Stimulated activated CD8-positive, alpha-beta memory T cell treated with anti-CD3 and anti-CD28 coated beads, Interleukin-12 subunit alpha, Interleukin-12 subunit beta, amount 100 ng/mL, for 1 hour (primary cell): ENCODE measurements around the gene FBXO30.

Experiments used
- DNase-seq: peaks from one replicate; pipeline ENCODE4 v3.0.0-alpha.2; 2020; ENCODE audit warnings: low read depth

Gene FBXO30, protein sequence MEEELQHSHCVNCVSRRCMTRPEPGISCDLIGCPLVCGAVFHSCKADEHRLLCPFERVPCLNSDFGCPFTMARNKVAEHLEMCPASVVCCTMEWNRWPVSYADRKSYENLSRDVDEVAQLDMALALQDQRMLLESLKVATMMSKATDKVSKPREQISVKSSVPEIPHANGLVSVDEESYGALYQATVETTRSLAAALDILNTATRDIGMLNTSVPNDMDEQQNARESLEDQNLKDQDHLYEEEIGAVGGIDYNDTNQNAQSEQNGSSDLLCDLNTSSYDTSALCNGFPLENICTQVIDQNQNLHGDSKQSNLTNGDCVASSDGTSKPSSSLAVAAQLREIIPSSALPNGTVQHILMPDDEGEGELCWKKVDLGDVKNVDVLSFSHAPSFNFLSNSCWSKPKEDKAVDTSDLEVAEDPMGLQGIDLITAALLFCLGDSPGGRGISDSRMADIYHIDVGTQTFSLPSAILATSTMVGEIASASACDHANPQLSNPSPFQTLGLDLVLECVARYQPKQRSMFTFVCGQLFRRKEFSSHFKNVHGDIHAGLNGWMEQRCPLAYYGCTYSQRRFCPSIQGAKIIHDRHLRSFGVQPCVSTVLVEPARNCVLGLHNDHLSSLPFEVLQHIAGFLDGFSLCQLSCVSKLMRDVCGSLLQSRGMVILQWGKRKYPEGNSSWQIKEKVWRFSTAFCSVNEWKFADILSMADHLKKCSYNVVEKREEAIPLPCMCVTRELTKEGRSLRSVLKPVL

DNA sequence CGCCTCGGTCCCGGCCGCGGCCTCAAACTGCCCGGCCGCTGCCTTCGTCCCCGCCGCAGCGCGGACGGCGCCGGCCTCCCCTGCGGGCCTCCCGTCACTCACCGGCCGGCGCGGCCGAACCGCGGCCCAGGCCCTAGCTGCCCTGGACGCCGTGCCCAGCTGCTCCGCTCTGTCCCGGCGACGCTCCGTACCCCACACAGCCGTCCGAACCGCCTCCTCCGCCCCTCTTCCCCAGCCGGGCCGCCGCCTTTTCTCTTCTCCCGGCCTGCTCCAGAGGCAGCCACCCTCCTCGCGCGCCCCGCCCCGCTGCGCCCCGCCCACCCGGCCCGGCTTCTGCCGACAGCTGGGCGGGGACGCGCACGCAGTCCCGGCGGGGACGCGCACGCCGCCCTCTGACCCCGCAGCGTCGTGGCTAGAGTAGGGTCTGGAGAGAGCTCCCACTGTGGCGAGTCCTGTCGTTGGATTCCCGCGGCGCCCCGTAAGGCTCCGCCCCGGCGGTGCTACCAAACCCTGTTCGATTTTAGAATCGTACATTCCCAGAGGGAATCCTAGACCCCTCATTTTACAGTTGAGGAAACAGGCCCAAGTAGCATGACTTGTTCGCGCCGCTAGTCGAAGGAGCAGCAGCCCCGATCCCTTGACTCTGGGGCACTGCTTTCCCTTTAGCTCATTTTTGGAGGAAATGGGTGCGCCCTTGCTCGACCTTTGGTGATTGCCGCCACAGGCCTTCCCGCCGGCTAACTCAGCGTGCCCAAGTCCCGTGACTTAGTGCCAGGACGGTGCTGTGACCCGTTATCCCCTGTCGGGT is at the start of gene FBXO30:
TSS of gene FBXO30 (minus strand) at position 295 of the 808 bp plus-strand sequence. CDS start 8,390 bp downstream, outside the sequence.
- DNase-seq: peak; percentile 73

DNA sequence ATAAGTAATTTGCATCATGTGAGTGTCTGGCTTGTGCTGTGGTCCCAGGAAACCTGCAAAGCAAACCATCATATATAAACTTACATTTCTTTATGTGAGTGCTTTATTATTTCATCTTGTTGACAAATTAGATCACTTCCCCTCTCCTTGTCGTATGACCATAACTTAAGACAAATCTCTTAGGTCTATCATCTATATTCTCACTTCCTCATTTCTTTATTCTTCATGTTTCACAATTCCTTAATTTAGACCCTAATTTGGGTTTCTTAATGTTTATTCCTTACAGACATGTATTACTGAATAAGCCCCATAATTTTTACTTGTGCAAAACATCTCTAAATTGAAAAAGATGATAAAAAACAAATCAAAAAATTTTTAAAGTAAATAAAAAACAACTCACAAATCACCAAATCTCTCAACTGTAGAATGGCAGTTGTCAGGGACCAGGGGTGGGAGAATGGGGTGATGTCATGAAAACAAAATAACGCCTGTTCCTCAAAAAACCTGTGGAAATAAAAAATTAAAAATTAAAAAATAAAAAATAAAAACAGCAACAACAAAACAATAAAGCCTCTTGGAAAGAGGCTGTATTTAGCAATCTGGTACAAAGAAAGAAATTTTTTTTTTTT is 49.5 kb upstream of the FBXO30 start:
- DNase-seq: no peak

- DNase-seq: no peak
Measured at GRCh38 chr6:145863366-145863765, 48.8 kb upstream of the FBXO30 start.

DNA sequence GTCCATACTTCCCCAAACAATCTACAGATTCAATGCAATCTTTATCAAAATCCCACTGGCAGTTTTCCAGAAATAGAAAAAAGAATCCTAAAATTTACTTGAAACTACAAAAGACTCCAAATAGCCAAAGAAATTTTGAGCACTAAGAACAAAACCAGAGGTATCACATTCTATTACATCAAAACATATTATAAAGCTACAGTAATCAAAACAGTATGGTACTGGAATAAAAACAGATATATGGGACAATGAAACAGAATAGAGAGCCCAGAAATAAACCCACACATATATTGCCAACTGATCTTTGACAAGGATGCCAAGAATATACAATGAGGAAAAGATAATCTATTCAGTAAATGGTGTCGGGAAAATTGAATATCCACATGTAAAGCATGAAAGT is 46.0 kb upstream of the FBXO30 start:
- DNase-seq: no peak

DNA sequence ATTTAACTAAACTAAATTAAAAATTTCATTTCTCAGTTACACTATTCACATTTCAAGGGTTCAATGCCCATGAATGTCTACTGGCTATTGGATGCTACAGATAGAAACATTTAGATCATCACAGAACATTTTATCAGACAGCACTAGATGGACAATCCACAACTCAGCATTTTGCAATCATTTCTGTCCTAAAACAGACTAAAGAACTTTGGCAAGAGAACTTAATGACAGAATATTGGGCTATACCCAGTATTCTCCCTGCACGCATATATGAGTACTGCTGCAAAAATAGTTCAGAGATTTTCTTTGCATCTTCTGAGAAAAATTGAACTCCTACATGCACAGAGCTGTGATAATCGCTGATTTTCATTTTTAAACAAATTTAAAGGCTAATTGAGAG is 36.1 kb upstream of the FBXO30 start:
- no peak for DNase-seq

GRCh38 chr6:145848541-145848940 is 33.9 kb upstream of the FBXO30 start:
- DNase-seq: no peak

- DNase-seq: no peak
Measured at GRCh38 chr6:145845557-145845956, 31.0 kb upstream of the FBXO30 start.

- DNase-seq: no peak
Measured at GRCh38 chr6:145844933-145845540, 30.4 kb upstream of the FBXO30 start.

DNA sequence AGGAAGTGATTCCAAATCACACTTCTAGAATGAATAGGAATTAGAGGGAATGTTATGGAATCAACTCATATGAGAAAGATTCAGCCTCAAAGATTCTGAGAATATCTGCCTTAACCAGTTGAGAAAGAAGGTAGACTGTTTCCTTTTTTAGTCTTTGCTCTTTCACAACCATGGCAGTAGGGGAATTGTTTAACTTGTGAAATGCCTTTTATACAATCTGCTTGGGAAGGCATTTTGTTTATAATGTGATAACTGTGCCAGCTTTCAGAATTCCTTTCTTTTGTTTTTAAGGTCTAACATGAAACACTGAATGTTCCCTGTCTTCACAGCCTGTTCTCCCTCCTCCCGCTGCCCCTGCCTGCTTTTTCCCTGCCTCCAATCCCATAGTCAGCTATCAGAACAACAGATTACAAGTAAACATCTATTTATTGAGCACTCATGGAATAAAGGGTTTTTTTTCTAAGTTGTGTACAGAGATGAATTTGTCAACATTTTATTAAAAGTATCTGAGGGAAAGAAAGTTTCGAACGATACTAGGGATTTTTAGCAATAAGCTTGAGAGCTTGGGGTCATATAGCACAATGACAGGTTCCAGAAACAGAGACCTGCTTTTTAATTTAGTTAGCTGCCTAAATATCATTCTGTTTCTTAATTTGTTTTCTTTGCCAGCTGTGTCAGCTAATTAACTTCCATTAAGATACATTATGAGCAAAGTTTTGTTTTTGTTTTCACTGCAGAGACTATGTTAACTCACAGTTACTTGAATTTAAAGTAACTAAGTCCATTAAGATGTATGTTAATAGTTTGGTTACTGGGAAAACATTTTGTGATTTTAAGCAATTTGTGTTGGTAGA is 28.3 kb upstream of the FBXO30 start:
- no peak for DNase-seq

DNA sequence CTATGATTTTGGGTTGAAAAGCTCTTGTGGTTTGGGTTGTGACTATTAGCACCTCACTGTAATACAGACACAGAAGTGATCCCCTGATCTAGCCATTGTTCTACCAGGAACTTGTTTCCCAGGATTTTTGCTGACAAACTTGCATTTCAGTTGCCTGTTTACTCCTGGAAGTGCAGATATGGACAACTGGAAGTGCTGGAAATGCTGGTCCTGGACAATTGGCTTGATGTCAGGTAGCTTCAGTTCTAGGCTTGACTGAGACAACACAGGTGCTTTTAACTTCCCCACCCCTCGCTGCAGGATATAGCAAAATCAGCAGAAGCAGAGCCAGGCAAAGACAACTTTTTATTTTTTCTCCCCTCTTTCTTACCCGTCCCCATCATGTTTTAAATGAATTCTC is 27.1 kb upstream of the FBXO30 start:
- DNase-seq: no peak

- no peak for DNase-seq
Measured at GRCh38 chr6:145839653-145840052, 25.1 kb upstream of the FBXO30 start.

- DNase-seq: no peak
Measured at GRCh38 chr6:145838305-145838704, 23.7 kb upstream of the FBXO30 start.

DNA sequence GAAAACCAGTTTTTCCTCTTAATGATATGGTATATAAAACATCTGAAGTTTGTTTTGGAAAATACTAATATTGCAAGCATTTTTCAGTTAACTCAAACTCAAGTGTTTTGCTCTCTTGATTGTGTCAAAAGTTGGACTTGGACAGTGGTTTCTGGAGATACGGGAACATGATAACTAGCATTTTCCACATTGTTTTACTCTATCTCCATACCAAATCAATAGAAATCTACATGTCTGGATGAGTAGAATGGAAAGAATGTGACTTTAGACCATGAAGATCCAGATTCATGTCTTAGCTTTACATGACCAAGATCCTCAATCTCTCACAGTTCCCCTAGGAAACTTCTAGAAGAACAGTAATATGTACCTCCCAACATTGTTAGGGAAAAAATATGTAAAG is 22.2 kb upstream of the FBXO30 start:
- DNase-seq: no peak

DNA sequence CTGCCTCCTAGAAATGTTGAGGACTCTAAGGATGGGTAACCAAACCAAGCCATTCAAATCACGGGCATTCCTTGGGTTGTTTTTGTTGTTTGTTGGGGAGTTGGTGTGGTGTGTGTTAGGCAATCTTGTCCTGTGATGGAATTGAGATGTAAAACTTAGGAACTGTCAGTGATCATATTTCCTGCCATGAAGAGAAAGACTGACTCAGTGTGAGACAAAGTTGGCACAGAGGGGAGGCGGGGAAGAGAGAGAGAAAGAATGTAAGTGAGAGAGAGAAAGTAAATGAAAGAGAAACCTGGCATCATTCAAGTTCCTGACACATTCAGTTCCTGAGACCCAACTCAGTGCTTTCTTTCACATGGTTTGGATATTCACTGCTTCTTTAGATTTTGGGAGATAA is 21.6 kb upstream of the FBXO30 start:
- DNase-seq: no peak

GRCh38 chr6:145830612-145831011 is 16.0 kb upstream of the FBXO30 start:
- no peak for DNase-seq

DNA sequence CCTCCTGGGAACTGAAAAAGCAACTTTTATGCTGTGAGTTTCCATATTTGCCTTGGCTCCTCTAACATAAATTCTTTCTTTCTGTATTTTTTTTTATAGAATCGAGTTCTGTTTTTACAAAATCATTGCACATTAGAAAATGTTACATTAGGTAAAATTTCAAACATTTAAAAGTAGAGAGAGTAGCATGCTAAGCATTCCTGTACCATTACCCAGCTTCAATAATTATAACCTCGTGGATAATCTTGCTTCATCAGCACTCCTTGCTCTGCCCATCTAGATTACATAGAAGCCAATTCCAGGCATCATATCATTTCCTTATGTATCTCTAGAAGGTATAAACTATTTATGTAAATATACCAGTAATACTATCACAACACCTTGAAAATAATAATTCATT is 15.4 kb upstream of the FBXO30 start:
- no peak for DNase-seq

- no peak for DNase-seq
Measured at GRCh38 chr6:145829102-145829501, 14.5 kb upstream of the FBXO30 start.

GRCh38 chr6:145824344-145824743 is 9.7 kb upstream of the FBXO30 start:
- no peak for DNase-seq

DNA sequence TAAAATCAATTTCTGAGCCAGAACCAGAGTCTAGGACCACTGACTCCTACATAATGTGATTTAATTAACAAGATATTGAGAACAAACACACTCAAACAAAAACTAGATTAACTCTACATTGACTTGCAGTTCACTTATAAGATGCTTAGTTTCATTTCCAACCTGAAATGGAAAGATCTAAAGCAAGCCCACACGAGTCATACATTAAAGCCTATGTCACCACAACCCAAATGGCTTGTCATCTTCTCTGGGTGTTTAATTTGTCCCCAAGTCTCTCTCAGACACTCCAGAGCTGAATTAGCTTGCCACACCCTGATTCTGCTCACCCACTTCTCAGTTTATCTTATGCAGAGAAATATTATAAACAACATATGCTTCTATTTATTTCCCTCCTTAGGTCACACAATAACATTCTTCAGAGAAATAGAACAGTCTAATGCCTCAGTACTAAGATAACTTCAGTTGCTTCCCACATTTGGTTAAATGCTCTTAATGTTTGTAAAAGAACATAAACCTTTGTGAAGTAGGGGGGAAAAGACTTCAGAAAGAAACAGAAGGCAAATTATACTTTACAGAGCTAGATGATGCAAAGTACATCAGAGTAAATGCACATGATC is 8.8 kb upstream of the FBXO30 start:
- DNase-seq: no peak

GRCh38 chr6:145822456-145822855 is 7.9 kb upstream of the FBXO30 start:
- no peak for DNase-seq
